ENCODE data around the gene FXYD6. TPM values are rescaled to one million over a fixed set of nuclear protein-coding genes. Genes with fewer than 3 reads are reported as not detected.

FXYD6 gene
- polyA plus RNA-seq, 1 experiment = 21.4 TPM

GRCh38 chr11:117857734-117858414 is 18.6 kb downstream of the FXYD6 start:
- Histone ChIP-seq H3K27me3 (ENCODE audit: control insufficient read depth, insufficient read depth, low read length) (peaks cover 9% of the 10 kb centered on the region), H3K27ac (ENCODE audit: low read depth, low read length) (no peak overlapping the region), H3K4me3 (ENCODE audit: low read depth, low read length) (no peak overlapping the region), H3K9me3 (ENCODE audit: control insufficient read depth, insufficient read depth, low read length) (no peaks in the 10 kb centered on the region)
- CTCF ChIA-PET = no interaction called here
- no peak for TF ChIP-seq CTCF (IDR thresholded peaks at IDR 0.05; ENCODE audit: low read depth, low read length)
- no peak for DNase-seq (ENCODE audit: low read depth, low spot score)
- POLR2A ChIA-PET = no interaction called here

GRCh38 chr11:117855912-117856651 is 20.4 kb downstream of the FXYD6 start:
- H3K9me3 ChIP-seq (ENCODE audit: control insufficient read depth, insufficient read depth, low read length) = no peaks in the 10 kb centered on the region
- no peak overlapping the region for H3K4me3 ChIP-seq (ENCODE audit: low read depth, low read length)
- ChIA-PET CTCF (interaction anchor here (0.6 to 2.0 kb wide), 3 partner anchors 12 to 199 kb away, joined by 3 to 10 read pairs (median 7); no protein-coding TSS in a partner anchor), POLR2A (no interaction called here)
- H3K27ac ChIP-seq (ENCODE audit: low read depth, low read length) = no peak overlapping the region
- H3K27me3 ChIP-seq (ENCODE audit: control insufficient read depth, insufficient read depth, low read length) = peaks cover 10% of the 10 kb centered on the region
- DNase-seq (ENCODE audit: low read depth, low spot score) = no peak
- TF ChIP-seq CTCF (IDR thresholded peaks at IDR 0.05; ENCODE audit: low read depth, low read length) = no peak

- POLR2A ChIA-PET = no interaction called here
- no peaks in the 10 kb centered on the region for H3K9me3 ChIP-seq (ENCODE audit: control insufficient read depth, insufficient read depth, low read length)
Measured at GRCh38 chr11:117855186-117855845, 21.1 kb downstream of the FXYD6 start.

GRCh38 chr11:117852309-117852708 is 24.1 kb downstream of the FXYD6 start:
- Histone ChIP-seq H3K27ac (ENCODE audit: low read depth, low read length) (no peak overlapping the region), H3K4me3 (ENCODE audit: low read depth, low read length) (no peak overlapping the region), H3K27me3 (ENCODE audit: control insufficient read depth, insufficient read depth, low read length) (peaks cover 10% of the 10 kb centered on the region), H3K9me3 (ENCODE audit: control insufficient read depth, insufficient read depth, low read length) (no peaks in the 10 kb centered on the region)
- no peak for DNase-seq (ENCODE audit: low read depth, low spot score)
- TF ChIP-seq CTCF (IDR thresholded peaks at IDR 0.05; ENCODE audit: low read depth, low read length) = no peak
- POLR2A ChIA-PET = no interaction called here
- CTCF ChIA-PET = interaction anchor here (2.6 to 3.1 kb wide), 2 partner anchors 9 to 94 kb away, joined by 11 to 18 read pairs; no protein-coding TSS in a partner anchor

More at GRCh38 chr11:117855186-117855845, 21.1 kb downstream of the FXYD6 start:
- DNase-seq (ENCODE audit: low read depth, low spot score) = no peak
- Histone ChIP-seq H3K27me3 (ENCODE audit: control insufficient read depth, insufficient read depth, low read length) (peaks cover 10% of the 10 kb centered on the region), H3K4me3 (ENCODE audit: low read depth, low read length) (no peak overlapping the region), H3K27ac (ENCODE audit: low read depth, low read length) (no peak overlapping the region)
- CTCF ChIA-PET = interaction anchor here (0.6 to 2.0 kb wide), 5 partner anchors 11 to 200 kb away, joined by 3 to 10 read pairs (median 4); no protein-coding TSS in a partner anchor
- TF ChIP-seq CTCF (IDR thresholded peaks at IDR 0.05; ENCODE audit: low read depth, low read length) = no peak
